D341Med (cell line): ENCODE results near the gene GRIN2A.
A peak's percentile ranks its signal among the peaks of the same experiment; 100 is the strongest.

Experiments
- DNase-seq: peaks from one replicate; pipeline ENCODE4 v3.0.0; 2012; ENCODE audit warnings: low spot score

GRIN2A gene

DNA sequence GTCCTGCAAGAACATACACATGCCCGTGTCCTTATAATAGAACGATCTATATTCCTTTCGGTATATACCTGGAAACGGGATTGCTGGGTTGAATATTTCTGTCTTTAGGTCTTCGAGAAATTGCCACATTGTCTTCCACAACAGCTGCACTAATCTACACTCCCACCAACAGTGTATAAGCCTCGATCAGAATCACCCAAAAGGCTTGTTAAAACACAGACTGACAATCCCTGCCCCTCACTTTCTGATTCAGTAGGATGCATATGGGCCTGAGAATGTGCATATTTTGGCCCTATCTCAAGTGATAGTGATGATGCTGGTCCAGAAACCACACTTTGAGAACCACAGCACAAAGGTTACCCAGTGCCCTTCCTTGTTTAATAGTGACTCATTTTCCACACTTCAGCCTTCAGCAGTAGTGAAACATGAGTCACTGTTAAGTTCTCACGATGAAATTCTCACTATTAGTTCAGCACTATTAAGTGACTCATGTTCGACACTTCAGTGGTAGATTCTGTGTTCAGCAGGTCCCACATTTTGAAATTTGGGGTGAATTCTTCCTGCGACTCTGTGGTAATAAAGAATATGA, 215.6 kb downstream of the GRIN2A start:
- DNase-seq: no peak

DNA sequence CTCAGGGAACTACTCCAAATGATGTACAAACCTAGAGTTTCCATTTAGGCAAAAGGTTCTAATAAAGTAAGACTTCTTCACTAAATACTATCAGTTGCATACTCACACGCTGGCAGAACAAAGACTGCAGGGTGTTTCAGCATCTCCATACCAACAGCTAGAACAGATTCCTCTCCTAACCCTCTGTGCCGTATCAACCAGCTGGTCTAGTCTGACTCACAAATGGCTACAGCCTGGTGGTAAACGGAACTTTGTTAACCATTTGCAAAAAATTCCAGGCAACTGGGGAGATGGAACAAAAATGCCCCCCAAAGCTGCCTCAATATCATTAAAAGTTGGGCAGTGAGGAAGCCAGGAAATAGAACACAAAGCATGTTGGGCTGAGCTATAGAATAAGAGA, 217.1 kb downstream of the GRIN2A start:
- no peak for DNase-seq

DNA sequence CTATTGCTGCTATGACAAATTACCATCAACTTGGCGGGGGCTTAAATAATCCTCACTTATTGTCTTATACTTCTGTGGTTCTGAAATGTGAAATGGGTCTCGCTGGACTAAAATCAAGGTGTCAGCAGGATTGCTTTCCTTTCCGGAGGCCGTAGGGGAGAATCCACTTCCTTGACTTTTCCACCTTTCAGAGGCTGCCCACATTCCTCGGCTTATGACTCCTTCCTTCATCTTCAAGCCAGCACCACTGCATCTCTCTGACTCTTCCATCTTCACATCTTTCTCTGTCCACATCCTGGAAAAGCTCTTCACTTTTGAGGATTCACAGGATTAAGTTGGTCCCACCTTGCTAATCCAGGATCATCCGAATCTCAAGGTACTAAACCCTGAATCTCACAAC, 217.8 kb downstream of the GRIN2A start:
- no peak for DNase-seq

DNA sequence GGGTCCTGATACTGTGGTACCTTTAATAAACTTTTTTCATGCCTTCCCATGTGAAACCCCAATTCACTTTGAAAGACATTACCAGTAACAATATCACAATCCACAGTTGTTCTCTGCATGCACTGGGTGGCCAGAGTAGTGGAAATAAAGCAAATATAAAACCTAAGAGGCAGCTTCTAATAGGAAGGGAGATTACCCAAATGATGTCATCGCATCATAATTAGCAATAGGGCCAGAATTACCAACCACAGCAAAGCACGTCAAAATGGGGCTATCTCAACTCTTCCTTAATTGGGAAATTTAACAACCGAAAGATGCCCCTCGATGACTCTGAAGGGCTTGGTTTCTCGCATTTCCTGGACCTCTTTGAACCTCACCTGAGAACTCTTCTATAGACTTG, 224.8 kb downstream of the GRIN2A start:
- DNase-seq: no peak

DNA sequence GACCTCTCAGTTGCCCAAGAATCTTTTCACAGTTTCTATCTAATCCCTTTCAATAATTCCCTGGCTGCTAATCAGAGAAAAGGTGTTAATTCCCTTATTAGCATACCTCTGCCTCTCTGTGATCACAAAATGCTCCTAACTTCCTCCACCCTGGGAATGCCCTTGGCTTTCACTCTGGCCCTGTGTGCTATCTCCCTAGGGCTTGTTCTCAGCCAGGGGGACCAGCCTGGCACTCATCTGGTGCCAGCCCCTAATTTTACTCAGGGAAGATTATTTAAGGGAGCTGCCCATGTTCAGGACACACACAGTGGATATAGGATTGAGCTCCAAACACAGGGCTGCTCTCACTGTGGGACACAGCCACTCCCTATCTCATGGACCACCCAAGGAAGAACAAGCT, 225.2 kb downstream of the GRIN2A start:
- peak; percentile 28 for DNase-seq

DNA sequence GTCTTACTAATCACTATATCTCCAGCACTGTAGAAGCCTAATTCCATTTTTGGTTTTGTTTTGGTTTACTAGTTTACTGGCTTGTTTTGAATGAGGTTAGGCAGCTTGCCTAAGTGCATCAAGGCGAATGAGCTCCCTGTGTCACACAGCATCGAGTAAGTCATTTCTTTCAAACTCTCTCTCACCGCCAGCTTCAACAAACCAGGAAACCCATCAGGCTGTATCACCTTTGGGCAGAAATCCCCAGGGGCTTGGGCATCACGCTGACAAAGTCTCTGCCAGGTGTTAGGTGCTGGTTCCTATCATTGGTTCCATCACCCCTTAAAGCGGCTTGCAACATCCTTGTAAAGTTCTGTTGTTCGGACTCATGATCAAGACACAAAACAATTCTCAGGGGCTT, 226.6 kb downstream of the GRIN2A start:
- no peak for DNase-seq

DNA sequence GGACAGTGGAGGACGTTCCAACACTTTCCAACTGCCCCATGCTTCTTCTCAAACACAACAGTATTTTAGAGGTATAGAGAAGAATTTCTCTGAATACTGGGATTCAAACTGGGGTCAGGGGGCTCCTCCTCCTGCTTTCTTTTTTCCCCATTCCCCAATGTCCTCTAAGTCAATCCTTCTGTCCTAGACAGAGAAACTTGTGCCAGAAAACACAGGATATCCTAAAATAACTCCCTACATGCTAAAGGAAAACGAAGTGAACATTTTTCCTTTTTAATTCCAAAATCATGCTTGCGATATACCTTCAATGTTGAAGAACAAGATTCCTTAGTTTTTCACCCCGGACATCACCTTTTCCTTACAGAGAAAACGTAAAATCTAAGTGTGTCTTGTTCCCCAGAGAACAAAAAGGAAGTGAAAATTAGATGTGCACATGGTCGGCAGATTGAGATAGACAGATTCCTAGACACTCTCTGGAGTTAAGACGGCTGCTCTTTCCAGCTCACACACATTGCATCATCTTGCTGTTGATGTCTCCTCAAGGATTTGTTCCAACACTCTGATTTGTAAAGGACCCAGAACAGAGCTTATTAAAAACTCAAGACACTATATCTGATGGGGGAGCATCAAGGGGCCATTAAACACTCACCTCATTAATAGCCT, 228.2 kb downstream of the GRIN2A start:
- DNase-seq: no peak

DNA sequence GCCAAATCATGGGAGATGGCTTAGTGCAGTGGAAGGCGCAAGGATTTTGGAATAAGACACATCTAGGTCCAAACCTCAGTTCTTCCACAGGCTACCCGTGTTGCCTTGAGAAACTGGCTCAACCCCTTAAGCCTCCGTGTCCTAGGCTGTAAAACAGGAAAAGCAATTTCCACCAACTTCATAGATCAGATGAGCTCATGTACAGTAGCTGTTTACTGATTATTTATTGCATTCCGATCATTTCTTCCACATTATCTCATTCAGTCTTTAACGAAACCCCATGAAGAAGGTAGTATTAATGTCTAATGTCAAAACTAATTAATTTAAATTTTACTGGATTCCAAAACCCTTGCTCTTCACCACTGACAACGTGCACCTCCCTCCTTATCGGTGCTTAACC, 231.6 kb downstream of the GRIN2A start:
- DNase-seq: no peak

DNA sequence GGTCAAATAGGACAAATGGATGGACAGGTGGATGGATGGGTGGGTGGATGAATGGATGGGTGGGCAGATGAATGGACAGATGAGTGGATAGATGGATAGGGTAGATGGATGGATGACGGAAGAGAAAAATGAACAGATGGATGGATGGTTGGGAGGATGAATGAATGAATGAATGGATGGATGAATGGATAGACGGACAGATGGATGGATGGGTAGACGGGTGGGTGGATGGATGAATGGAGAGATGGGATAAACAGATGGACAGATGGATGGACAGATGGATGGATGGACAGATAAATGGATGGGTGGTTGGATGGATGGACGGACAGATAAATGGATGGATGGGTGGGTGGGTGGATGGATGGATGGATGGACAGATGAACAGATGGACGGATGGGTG, 232.8 kb downstream of the GRIN2A start:
- DNase-seq: no peak

DNA sequence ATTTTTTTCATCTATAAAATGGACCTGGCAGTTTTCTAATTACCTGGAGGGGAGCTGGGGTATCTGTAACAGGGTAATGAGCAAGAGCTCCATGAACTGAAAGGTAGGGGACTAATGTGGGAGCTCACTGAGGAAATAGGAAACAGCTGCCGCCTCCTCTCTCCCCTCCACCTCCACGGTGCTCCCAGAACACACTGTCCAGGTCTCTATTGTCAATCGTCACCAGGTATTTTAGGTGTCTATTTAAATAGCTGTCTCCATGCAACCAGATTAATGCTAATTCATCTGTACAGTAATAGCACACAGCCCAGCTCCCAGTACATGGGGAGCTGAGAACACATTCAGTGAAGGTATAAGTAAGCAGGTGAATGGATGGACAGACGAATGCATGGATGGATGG, 233.3 kb downstream of the GRIN2A start:
- no peak for DNase-seq

DNA sequence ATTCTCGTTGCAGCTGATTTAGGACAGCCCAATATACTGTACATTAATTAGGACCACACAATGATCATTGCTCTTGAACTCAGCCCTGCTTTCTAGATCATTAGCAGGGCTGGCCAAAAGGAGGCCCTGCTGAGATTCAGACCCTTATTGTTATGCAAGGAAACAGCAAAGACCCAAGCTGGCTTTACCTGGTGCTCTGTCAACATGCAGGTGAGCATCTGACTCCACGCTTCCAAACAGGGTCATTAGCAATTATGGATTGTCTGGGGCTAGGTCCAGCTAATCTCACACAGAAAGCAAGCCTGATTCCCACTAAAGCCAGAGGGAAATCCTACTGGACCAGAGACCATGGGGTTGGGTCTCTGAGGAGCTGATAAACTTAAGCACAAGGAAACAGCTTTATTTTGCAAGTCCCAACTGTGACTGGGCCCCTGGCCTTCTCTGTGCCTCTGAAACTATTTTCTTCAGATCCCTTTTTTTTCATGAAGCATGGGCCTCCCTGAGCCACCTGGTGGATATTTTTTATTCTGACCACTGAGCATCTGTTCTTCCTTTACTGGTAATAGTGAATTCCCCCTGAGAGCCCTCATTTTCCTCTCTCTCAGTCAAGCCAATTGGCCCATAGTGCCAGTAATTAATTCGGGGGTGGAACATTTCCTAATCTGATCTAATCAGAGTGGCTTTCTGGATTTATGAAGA, 236.1 kb downstream of the GRIN2A start:
- DNase-seq: no peak

DNA sequence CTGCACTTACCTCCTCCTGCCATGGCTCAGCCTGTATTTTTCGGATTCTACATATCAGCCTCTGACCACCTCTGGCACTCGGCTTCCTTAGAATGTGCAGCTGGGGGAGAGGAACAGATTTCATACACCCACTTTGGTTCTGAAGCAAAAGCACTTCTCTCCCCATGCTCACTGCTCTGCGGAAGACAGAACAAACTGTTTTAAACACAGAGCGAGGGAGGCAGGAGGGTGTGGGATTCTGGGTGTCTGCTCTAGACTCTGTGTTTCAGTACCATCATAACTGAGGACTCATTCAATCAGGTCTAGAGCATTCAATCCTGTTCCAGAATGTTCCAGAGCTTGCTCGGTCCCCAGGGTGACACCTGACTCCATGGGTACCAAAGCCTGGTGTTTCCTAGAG, 239.1 kb downstream of the GRIN2A start:
- DNase-seq: no peak

DNA sequence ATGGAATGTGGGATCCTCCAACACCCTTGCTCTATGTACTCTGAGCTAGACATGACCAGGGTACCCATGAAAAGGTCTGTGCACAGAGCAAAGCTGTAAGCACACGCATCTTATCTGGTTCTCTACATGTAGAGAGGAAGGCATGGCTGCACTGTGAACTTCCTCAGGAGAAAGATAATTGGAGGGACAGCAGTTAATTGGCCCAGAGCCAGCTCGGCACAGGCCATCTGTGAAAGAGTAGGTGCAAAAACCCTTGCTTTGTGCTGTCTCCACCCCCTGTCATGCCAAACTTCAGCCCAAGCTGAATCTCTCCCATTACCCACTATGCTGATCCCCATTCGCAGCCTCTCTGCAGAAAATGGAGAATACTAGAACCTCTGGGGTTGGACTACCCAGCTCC, 241.0 kb downstream of the GRIN2A start:
- no peak for DNase-seq

DNA sequence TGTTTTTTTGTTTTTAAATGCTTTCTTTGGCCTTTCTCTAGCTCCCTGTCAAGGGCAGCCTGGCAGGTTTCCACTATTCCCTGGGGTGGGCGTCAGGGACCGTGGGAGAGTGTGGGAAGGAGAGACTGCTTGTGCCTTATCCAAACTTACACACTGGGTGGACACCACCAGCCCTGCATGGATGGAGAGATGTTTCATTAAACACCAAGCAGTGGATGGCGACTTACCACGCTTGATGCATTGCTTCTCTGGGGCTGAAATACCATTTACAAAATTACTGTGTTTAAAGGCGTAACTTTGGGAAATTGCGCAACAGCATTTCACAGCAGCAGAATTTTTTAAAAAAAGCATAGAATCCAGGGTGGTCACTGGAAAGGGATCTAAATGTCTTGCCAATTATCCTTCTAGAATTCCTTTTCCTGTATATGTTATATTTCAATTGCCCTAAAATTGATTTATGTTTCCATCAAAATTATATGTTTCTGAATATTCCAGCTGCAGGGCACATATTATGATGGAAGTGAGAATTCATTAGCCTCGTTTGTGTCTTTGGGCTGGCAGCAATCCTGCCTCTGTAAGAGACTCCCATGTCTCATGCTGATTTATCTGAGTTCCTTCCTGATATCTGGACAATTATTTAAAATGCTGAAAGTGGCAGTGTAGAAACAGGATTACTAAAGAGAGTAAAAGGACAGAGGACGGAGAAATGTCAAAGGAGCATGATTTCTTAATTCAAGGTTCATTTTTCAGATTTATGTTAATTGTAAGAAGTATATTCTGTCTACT, 247.3 kb downstream of the GRIN2A start:
- no peak for DNase-seq

DNA sequence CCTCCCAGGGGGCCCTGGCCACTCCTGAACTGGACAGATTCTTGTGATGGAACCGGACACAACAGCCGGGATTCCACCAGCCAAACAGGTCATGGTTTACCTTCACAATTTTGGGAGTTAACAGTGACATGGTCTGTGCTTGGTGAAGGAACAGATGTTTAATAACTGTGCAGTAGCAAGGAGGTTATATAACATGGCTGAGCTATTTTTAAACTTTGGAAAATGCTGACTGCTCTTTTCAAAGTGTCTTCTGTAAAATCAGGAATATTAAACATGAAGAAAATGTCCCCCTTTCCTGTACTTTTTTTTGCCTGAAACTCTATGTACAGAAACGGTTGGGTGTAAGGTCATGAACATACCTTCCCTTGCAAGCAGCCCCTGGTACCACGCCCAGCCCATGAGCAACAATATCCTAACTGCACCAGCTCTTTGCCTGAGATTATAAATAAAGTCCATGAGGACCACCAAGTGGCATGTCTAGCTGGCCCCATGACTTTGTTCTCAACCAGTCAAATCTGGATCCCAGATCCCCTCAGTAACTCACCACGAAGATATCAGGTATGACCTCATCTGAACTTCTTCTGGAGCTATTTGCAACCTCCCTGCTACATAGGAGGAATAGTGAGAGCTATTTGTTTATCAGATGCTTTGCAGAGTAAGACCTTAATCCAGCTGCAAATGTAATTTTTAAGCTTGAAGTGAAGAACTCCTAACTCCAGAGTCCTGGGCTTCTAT, 249.1 kb downstream of the GRIN2A start:
- no peak for DNase-seq

DNA sequence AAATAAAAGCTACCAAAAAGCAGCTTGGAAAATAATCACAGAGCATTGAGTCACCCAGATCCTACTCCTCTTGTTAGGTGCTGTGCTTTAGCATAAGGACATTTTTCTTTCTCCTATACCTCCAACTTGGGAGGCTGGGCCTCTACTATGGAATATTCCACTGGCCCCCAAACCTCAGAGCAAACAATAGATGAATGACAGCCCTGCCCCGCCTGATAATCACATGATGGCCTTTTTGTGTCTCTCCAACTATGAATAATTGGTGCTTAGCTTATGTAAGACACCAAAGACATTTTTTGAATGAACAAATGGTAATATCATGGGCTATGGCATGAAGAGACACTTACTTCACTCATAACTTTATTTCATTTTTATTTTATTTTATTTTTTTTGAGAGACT, 250.2 kb downstream of the GRIN2A start:
- no peak for DNase-seq

DNA sequence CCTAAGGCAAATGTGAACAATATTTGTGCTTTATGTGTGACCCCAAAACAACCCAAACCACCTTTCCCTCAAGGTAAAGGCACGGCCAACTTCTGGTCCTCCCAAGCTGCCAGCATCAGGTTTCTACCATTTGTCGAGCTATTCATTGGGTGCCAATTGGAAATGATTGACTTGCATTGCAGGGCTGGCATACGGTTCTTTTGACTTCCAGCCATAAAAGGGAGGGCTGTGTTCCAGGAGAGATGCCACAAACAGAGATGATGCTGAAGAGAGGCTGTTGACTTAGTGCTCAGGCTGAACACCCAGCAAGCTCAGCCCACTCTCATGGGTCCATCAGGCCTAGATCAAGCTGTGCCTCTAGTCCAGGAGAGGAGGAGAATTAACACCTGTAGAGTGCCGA, 252.4 kb downstream of the GRIN2A start:
- no peak for DNase-seq

DNA sequence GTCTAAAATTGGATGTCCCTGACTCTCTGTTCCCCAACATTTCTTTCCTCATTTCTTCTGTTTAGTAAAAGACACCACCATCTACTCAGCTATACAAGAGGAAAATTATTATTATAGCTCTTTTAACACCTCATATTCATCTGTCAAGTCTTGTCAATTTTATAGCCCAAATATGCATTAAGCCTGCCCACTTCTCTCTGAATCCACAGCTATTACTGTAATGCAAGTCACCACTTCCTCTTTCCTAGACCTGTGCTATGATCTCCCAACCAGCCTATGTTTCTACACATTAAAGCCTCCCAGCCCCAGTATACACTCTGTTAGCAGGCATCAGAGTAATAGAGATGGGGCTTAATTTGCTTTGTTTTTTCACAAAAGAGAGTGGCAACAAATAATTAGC, 252.9 kb downstream of the GRIN2A start:
- no peak for DNase-seq

DNA sequence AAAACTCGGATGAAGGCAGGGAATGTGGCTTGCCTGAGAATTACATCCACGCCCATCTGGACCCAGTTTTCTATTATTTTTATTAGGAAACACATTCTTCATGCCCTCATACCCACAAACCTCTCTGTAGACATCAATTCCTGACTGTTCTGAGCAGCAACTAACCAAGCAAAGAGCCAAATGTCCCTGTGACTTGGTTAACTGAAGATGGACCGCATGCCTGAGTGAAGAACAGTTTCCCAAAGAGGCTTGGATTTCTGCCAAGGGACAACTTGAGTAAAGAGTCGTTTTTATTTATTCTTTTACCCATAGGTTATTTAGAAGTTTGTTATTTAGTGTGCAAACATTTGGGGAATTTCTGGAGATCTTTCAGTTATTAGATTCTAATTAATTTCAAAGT, 259.8 kb downstream of the GRIN2A start:
- no peak for DNase-seq

DNA sequence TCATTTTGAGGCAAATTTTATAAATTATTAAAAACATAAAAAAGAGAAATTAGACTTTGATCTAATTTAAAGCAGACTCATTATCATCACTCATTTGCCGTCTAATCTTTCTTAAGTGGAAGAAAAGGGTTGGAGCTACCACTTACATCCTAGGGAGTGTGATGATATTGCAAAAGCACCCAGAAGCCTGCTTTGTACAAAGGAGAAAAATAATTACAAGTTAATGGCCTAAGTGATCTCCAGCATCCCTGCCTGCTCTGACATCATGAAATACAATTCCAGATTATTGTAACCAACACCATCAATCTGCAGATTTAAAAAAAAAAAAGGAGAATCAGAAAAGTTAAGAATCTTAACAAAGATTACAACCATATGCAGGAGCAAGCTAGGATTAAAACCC, 260.2 kb downstream of the GRIN2A start:
- DNase-seq: no peak

DNA sequence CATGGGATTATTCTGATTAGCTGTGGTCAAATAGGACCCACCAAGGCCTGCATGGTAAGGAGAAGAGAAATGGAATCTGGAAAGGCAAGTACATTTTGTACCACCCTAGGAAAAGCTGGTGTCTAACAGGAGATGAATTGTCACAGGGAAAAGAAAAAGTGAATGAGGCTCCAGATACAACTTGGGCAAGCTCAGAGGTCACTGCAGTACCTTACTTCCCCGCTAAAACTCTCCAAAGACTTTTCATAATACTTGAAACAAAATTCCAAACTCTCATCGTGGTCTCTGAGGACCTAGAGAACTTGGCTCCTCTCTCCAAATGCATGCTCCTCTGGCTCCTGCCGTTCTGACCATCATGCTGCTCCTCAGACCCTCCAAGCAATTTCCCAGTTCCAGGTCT, 262.8 kb downstream of the GRIN2A start:
- DNase-seq: no peak

DNA sequence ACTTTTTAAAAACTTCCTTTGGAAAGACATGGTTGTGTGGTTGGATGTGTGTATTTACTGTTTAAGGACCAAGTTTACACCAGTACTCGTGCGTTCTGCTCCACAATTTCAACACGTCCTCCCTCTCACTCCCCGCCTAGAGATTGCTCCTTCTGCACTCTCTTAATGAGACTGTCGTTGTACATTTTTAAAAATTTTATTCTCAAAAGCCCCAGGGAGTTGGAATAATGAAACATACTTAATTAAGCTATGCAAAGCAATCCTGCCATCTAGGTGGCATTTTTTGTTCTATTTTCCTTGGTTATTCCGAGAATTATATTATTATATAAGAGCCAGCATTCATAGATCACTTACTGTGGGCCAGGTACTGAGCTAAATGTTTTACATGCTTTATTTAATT, 264.5 kb downstream of the GRIN2A start:
- DNase-seq: no peak
